GM20000 (cell line): ENCODE data around the gene PIGC.

Experiments
- DNase-seq: peaks from one replicate; pipeline ENCODE4 v3.0.0; 2012; ENCODE audit warnings: low spot score
- TF ChIP-seq, protein P1 (sequence below): IDR thresholded peaks from 2 replicates; pipeline ENCODE4 v1.5.1; 2012; ENCODE audit warnings: mild to moderate bottlenecking, control low read depth; ENCODE audit errors: extremely low read depth, missing control alignments

The PIGC gene

DNA sequence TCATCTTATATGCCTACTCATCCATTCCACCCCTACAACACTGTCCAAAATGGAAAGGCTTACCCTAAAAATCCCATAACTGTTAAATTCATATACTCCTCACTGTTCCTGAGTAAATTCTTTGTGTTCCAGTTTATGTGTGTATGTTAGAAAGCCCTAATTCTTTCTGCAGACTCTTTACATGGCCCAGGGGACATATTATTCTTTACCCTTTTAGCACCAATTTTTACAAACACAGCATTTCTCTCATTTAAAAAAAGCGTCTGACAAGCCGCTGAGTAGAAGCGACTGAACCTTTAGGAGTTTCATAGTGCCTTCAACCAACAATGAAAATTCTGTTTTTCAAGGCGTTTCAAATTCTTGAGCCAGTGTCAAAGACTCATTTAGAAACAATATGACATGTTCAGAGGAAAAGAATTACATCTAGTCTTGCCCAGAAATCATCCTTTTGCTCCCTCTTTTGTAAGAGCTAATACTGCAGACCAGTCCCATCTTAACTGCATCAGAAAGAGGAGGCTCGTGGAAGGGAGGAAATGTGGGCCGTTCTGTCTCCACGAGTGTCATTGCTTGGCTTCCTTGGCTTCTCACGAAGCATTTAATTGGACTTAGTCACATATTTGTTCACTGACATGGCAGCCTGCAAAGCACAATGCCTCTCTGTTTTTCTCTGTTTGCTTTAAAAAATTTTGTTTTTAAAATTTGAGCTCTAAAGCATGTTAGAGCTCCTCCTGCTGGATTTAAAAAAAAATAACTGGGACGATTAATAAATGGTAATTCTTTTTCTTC is 44.7 kb downstream of the PIGC start:
- TF ChIP-seq, protein P1, sequence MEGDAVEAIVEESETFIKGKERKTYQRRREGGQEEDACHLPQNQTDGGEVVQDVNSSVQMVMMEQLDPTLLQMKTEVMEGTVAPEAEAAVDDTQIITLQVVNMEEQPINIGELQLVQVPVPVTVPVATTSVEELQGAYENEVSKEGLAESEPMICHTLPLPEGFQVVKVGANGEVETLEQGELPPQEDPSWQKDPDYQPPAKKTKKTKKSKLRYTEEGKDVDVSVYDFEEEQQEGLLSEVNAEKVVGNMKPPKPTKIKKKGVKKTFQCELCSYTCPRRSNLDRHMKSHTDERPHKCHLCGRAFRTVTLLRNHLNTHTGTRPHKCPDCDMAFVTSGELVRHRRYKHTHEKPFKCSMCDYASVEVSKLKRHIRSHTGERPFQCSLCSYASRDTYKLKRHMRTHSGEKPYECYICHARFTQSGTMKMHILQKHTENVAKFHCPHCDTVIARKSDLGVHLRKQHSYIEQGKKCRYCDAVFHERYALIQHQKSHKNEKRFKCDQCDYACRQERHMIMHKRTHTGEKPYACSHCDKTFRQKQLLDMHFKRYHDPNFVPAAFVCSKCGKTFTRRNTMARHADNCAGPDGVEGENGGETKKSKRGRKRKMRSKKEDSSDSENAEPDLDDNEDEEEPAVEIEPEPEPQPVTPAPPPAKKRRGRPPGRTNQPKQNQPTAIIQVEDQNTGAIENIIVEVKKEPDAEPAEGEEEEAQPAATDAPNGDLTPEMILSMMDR, result no peak
- DNase-seq, result peak; percentile 25

DNA sequence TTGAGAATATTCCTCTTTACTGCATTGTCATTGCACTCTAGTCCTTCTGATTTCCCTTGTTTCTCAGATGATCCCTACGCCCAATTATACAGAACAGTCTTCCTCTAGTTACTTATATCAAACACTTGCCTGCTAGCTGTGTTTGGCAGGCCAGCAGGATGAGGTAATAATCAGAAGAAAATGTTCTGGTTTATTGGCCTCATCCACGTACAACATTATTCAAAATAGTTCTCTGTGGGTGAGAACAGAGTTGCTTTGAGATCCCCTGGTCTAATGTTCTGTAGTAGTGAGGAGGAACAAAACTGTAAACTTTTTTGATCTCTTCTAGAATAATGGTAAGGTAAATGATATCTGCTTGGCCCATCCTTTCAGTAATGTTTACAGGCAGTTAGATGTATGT is 45.7 kb downstream of the PIGC start:
- no peak for DNase-seq
- TF ChIP-seq, protein P1, result no peak

DNA sequence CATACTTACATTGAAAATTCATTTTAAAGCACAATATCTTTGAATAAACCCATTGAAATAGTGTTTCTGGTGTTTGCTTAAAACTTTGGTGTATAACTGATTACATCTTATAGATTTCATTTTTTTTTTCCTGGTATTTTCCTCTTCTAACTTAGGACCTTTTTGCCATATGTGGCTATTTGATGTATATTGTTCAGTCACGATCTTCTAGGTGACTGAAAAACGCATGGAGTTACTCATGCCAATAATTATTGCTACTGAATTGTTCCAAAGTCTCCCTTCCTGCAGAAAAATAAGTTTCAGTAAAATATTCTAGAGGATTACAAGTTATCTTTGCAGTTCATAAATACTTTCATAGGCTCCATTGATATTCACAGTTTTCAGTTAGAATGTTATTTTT is 46.2 kb downstream of the PIGC start:
- no peak for DNase-seq

DNA sequence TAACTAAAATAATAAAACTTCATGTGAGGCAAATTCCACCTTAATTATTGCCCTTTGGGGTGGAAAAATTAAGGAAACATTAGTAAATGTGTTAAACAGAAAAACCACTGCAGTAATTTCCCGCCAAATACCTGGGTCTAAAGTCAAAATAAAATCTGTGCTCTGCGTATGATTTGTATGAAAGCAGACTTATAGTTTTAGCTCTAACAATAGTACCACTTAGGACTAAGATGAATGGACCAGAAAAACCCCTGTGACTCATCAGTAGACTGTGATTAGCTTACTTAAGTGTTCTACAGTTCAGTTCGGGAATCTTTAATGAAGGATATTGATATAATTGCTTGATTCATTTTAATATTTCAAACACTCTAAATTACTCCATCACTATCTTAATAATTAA is 46.6 kb downstream of the PIGC start:
- TF ChIP-seq, protein P1, result no peak
- no peak for DNase-seq

More for the DNA sequence above, 46.2 kb downstream of the PIGC start:
- TF ChIP-seq, protein P1, result no peak

DNA sequence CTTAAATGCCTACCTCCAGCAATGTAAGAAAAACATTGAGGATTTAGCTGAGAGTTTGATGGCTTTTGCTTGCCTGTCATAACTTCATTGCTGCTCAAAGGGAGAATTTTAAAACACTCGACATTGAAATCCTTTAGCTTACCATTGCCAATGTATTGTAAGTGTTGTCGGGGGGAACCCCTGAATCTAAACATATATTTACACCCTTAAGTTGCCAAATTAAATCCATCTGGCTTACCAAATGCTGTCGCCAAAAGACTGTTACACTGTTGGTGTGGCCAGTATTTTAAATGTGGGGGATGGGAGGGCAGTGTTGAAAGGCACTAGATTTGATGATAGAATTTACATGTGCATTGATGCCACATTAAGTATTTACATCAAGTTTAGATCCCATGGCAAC is 48.3 kb downstream of the PIGC start:
- TF ChIP-seq, protein P1, result no peak
- DNase-seq, result no peak

DNA sequence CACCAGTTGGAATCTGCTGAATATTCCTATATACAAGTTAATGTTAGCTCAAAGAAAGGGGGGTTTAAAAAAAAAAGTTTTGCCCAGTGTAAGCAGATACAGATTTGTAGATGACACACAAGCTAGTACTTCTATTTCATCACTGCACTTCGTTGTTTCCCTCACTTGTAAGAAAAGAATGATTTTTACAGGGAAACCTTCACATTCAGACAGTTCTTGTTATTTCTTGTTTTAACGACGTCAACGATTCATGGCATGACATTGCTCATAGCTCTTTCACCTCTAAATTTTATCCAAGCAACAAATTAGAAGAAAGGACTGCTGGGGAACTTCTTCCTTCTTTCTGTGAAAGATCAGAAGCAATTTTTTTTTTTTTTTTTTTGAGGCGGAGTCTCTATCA is 49.1 kb downstream of the PIGC start:
- DNase-seq, result no peak
- TF ChIP-seq, protein P1, result no peak

DNA sequence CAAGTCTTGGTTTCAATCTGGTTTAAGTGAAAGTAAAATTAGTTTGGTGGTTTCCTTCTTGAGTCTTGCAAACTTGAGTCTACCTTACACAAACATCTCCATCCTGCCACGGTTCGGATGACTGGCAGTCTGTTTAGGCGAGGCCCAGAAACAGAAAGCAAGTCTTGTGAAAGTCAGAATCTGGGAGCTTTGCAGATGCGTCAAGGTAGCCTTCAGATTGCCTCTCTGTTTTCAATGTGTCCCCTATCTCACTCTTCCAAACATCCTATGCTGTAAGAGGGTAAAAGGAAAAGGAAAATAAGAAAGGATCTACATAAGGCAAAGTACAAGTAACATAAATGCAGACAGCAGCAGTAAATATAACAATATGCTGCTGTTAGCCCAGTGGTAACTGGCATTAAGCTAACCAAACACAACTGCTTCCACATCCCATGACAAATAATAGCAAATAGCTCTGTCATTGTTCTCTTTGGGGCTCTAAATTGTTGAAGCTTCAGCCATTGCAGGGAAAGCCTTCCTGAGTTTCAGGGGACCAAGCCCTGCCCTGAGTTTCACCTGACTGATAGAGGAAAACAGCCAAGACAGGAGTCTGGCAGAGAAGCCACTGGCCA is 49.6 kb downstream of the PIGC start:
- peak; percentile 59 for DNase-seq
- TF ChIP-seq, protein P1, result no peak
